ENCODE measurements around the gene SP7. TPM values are rescaled to one million over a fixed set of nuclear protein-coding genes. Genes with fewer than 3 reads are reported as not detected.
A peak's percentile ranks its signal among the peaks of the same experiment; 100 is the strongest.
"Not testable (repeated sequence)": the region's sequence is repeated elsewhere in the genome, so short reads cannot be mapped to it uniquely, and the experiment has no call there.

SP7 gene
- polyA plus RNA-seq, 2 of the 4 experiments (the other 2 are of a cell fraction): 0.05 to 0.06 TPM

GRCh38 chr12:53365245-53365904 is 29.2 kb upstream of the SP7 start:
- Histone ChIP-seq H3K4me3 (no peak overlapping the region), H3K9me3 (no peaks in the 10 kb centered on the region), H3K4me2 (no peak overlapping the region), H3K4me1 (peaks cover 24% of the 10 kb centered on the region; the same call in 2 of the 3 replicates), H3K27ac (peak overlapping the region in 1 of 2 experiments; percentile 73; a peak in 3 of 6 replicates)
- FAIRE-seq: no peak
- TF ChIP-seq ESRRA (IDR thresholded peaks at IDR 0.05; ENCODE audit: borderline replicate concordance, low read length): no peak
- TF ChIP-seq HES2 (IDR thresholded peaks at IDR 0.05): no peak
- 0 out of 4 replicates have a peak, but pooled peaks of 1 of the 2 experiments have one; percentile 34 for TF ChIP-seq CEBPB (IDR thresholded peaks at IDR 0.05)
- TF ChIP-seq GATA3 (IDR thresholded peaks at IDR 0.05; ENCODE audit: borderline replicate concordance): no peak
- WGBS (ENCODE audit: missing lambda C conversion rate): 81% methylated on average over 4 of the region's 4 CpGs
- DNase-seq (ENCODE audit: low read depth in 1 of 2, low spot score in 1 of 2): no peak
- ChIA-PET CTCF (interaction anchor here (1.3 to 2.9 kb wide), 5 partner anchors 13 to 143 kb away, joined by 4 to 16 read pairs (median 5); no protein-coding TSS in a partner anchor), POLR2A (interaction anchor here (0.6 to 1.5 kb wide), 2 partner anchors 14 to 53 kb away, joined by 4 read pairs; no protein-coding TSS in a partner anchor)
- peak; percentile 55 to 76; a peak in 5 of 6 replicates for ATAC-seq

GRCh38 chr12:53361638-53362037 is 25.5 kb upstream of the SP7 start:
- CTCF ChIA-PET: interaction anchor here (0.8 to 4.4 kb wide), 8 partner anchors 9 to 147 kb away, joined by 3 to 47 read pairs (median 5); partner anchors contain the start of genes AAAS and AMHR2
- POLR2A ChIA-PET; FAIRE-seq; H3K4me2 ChIP-seq; DNase-seq (ENCODE audit: low read depth in 1 of 2, low spot score in 1 of 2); H3K4me3 ChIP-seq; ATAC-seq; H3K9me3 ChIP-seq; H3K4me1 ChIP-seq; H3K27ac ChIP-seq: not testable (repeated sequence)
- 90% methylated on average over 10 of the region's 10 CpGs for WGBS (ENCODE audit: missing lambda C conversion rate)
- TF ChIP-seq ZC3H11A (IDR thresholded peaks at IDR 0.05): peak; percentile 80

- no peak overlapping the region for H3K4me2 ChIP-seq
- ATAC-seq (no peak), FAIRE-seq (no peak), DNase-seq (ENCODE audit: low read depth in 1 of 2, low spot score in 1 of 2) (no peak)
- no peak overlapping the region for H3K4me3 ChIP-seq
- no peak for TF ChIP-seq PBX3 (IDR thresholded peaks at IDR 0.05)
- TF ChIP-seq MAX (IDR thresholded peaks at IDR 0.05): no peak
- TF ChIP-seq ZFP36 (IDR thresholded peaks at IDR 0.05; ENCODE audit: borderline replicate concordance, partially characterized antibody): no peak
- no peak for TF ChIP-seq RARB (CRISPR knock-in tag; IDR thresholded peaks at IDR 0.05)
- no peak for TF ChIP-seq ESRRA (IDR thresholded peaks at IDR 0.05; ENCODE audit: borderline replicate concordance, low read length)
- no peak for TF ChIP-seq MAZ (IDR thresholded peaks at IDR 0.05; ENCODE audit: borderline replicate concordance, low read depth, low read length)
- TF ChIP-seq BHLHE40 (IDR thresholded peaks at IDR 0.05; ENCODE audit: low read depth, low read length): no peak
- no peak for TF ChIP-seq KDM1A (IDR thresholded peaks at IDR 0.05; ENCODE audit: low read depth)
- no peak for TF ChIP-seq FOSL2 (IDR thresholded peaks at IDR 0.05)
- no peak for TF ChIP-seq FOSL2 (CRISPR knock-in tag; IDR thresholded peaks at IDR 0.05)
- no peak for TF ChIP-seq REST (IDR thresholded peaks at IDR 0.05)
- no peak for TF ChIP-seq JUNB (IDR thresholded peaks at IDR 0.05)
- TF ChIP-seq HDAC2 (IDR thresholded peaks at IDR 0.05): no peak
- TF ChIP-seq NFE2L2 (conservative IDR thresholded peaks at IDR 0.05; ENCODE audit: low read length): no peak
- no peak for TF ChIP-seq ZNF302 (CRISPR knock-in tag; IDR thresholded peaks at IDR 0.05)
- TF ChIP-seq KDM5A (IDR thresholded peaks at IDR 0.05): no peak
- ChIA-PET POLR2A (interaction anchor here (1.0 kb wide), 1 partner anchor 14 kb away, joined by 3 read pairs; no protein-coding TSS in a partner anchor), CTCF (interaction anchor here (0.7 to 20.8 kb wide), 5 partner anchors 11 to 68 kb away, joined by 3 to 638 read pairs (median 9); partner anchors contain the start of genes AAAS, AMHR2 and SP7)
- no peak overlapping the region for H3K27ac ChIP-seq
- no peaks in the 10 kb centered on the region for H3K4me1 ChIP-seq
- 85% methylated on average over 5 of the region's 5 CpGs for WGBS (ENCODE audit: missing lambda C conversion rate)
- no peaks in the 10 kb centered on the region for H3K9me3 ChIP-seq
These were observed 22.8 kb upstream of the SP7 start for GRCh38 chr12:53358836-53359419.
